ENCODE data around the gene SPTBN1.
"Not testable (repeated sequence)": the region's sequence is repeated elsewhere in the genome, so short reads cannot be mapped to it uniquely, and the experiment has no call there.

The SPTBN1 gene

DNA sequence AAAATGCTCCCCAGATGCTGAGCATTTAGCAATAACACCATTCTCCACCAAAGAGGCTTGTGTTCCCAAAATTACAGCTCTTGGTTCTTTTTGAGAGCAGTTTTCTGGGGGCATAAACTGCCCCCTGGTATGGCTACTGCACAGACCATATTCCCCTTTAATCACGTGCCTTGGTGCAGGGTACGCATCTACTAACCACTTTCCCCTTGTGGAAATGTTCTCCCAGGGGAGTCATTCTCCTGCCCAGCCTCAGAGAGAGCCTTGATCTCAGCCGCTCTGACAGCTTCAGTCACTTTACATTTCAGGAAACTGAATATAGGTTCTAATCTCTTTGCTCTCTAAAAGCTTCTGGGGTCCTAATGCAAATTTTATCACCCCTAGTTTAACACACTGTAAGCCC, 222.6 kb downstream of the SPTBN1 start:
- DNase-seq = no peak

DNA sequence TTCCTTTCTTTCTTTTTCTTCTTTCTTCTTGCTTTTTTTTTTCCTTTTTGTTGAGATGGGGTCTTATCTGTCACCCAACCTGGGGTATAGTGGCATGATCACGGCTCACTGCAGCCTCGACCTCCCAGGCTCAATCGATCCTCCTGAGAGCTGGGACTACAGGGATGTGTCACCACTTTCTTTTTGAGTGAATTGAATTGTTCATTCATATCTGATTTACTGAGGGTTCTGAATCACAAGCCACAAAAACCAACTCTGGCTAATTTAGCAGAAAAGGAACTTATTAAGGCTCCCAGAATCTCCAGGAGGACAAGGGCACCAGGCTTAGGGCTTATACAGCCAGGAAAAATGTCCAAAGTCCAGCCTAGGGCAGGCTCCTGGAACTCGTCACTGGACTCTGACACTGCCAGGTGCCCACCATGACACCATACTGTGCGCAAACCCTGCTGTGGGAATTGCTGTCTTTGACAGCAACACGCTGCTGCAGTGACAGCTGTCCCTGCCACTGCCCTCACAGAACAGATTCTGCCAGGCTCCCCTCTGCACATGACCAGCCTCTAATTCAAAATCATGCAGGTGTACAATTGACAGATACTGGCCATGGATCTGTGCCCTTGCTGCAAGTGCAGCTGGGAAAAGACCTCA, 224.4 kb downstream of the SPTBN1 start:
- peak; percentile 33 for DNase-seq

DNA sequence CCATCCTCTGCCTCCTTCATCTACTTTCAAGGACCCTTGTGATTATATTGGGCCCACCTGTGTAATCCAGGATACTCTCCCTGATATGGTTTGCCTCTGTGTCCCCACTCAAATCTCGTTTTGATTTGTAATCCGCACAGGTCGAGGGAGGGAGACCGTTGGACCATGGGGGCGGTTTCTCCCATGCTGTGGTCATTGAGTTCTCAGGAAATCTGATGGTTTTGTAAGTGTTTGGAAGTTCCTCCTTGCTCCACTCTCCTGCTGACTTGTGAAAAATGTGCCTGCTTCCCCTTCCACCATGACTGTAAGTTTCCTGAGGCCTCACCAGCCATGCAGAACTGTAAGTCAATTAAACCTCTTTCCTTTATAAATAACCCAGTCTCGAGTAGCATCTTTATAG, 225.3 kb downstream of the SPTBN1 start:
- DNase-seq = no peak

DNA sequence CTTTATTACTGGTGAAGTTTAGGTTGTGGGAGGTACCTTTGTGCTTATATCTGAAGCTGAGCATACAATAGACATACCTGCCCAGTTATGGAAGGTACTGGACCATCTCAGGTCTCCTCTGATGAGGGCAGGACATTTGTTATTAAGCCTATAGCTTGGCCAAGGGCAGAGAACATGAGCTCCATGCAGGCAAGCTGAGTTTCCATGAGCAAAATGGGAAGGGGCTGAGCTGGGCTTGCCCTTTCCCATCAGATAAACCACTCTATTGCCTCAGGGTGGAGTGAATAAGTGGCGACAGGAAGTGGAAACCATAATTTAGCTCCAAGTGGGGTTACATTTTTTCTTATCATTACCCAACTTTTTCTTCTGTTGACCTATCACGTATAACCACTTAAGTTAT, 227.5 kb downstream of the SPTBN1 start:
- DNase-seq = no peak

DNA sequence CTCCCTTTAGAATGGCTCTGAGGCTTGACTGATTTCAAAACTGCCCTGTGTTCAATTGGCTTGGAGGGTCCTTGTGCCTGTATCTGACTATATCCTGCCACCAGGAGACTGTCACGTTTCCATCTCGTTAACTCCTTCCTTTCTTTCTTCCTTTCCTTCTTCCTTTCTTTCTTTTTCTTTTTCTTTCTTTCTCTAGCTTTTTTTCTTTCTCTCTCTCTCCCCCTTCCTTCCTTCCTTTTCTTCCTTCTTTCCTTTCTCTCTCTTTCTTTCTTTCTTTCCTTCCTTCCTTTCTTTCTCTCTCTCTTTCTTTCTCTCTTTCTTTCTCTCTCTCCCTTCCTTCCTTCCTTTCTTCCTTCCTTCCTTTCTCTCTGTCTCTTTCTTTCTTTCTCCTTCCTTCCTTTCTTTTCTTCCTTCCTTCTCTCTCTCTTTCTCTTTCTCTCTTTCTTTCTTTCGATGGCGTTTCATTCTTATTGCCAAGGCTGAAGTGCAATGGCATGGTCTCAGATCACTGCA, 229.2 kb downstream of the SPTBN1 start:
- no peak for DNase-seq

DNA sequence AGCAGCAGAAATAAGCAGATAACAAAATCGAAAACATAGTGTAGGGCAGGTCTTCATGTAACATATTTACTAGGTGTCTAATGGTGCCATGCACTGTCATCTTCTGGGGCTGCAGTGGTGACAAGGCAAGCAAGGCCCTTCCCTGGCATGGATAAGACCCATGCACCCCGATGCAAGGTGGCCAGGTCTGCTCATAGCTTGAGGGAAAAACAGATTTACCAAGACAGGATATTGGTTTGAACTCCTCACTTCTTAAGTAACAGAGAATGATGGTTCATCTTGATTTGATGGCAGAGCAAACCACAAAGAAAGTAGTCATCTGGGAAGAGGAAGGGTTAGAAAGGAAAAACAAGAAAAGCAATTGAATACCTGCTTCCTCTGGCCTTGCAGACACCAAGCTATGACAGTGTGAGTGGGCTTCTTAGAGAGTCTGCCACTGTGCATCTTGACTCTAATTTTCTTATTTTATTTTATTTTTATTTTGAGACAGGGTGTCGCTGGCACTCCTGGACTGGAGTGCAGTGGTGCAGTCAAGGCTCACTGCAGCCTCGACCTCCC, 231.5 kb downstream of the SPTBN1 start:
- no peak for DNase-seq

DNA sequence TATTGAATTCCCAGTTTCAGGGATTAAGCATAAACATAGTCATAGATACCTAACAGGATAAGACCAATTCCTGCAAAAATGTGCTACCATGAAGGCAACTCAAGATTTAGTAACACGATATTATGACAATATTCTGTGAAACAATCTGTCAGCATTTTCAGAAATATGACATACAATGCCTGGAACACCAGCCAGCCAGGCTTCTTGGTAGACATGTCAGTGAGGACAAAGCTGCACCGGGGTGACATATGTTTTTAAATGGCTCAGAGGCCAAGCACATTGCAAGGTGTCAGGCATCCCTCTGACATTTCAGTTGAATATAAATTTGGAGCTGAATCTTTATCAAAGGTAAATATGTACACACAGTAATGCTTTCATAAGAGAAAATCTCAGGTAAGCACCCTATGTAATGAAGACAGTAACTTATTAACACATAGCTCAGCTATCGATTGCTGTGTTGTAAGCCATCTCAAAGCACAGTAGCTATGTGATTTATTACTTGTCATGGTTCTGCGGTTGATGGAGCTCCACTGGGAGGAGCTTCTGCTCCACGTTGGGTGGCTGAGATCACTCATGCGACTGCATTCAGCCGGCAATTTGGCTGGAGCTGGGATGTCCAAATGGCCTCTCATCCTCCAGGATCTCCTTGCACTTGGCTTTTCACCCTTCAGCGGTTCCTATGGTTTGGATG, 235.5 kb downstream of the SPTBN1 start:
- no peak for DNase-seq

DNA sequence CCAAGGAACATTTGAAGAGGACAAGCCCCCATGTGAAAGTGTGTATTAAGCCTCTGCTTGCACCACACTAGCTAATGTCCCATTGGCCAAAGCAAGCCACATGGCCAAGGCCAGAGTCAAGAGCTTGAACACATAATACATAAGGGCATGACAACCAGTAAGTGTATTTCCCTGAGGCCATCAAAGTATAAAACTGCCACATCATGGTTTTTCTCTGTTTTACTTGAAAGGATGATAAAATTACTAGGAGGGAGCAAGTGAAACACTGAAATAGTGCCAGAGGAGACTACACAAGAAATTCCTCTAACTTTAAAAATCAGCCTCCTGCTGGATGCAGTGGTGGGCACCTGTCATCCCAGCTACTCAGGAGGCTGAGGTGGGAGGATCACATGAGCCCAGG, 236.4 kb downstream of the SPTBN1 start:
- DNase-seq = no peak

DNA sequence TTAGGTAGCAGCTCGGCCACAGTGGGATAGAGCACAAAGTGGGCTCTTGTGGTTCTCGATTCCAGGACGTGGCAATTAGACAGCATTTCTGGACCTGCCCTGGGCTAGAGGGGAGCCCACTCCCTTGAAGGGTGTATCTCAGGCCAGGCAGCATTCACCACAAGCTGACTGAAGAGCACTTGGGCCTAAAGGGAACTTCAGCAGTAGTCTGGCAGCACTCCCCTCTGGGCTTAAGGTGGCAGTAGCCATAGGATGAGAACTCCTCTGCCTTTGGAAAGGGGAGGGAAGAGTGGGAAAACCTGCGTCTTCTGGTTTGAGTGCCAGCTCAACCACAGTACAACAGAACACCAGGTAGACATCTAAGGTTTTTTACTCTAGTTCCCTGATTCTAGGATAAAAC, 239.3 kb downstream of the SPTBN1 start:
- no peak for DNase-seq

DNA sequence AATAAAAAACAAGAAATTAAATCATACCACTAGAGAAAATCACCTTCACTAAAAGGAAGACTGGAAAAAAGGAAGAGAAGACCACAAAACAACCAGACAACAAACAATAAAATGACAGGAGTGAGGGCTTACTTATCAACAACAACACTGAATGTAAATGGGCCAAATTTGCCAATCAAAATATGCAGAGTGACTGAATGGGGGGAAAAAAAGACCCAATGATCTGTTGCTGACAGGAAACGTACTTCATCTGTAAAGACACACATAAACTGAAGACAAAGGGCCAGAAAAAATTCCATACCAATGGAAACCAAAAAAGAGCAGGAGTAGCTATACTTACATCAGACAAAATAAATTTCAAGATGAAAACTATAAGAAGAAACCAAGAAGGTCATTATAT, 241.8 kb downstream of the SPTBN1 start:
- DNase-seq = no peak

DNA sequence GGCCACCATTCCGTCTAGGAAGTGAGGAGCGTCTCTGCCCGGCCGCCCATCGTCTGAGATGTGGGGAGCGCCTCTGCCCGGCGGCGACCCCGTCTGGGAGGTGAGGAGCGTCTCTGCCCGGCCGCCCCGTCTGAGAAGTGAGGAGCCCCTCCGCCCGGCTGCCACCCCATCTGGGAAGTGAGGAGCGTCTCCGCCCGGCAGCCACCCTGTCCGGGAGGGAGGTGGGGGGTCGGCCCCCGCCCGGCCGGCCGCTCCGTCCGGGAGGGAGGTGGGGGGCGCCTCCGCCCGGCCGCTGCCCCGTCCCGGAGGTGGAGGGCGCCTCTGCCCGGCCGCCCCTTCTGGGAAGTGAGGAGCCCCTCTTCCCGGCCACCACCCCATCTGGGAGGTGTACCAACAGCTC, 242.8 kb downstream of the SPTBN1 start:
- DNase-seq = not testable (repeated sequence)

DNA sequence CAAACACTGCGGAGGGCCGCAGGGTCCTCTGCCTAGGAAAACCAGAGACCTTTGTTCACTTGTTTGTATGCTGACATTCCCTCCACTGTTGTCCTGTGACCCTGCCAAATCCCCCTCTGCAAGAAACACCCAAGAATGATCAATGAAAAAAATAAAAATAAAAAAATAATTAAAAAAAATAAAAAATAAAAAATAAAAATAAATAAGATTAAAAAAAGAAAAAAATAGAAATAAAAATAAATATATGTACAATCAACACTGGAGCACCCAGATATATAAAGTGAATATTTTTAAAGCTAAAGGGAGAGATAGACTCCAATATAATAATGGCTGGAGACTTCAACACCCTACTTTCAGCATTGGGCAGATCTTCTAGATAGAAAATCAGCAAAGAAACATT, 243.5 kb downstream of the SPTBN1 start:
- DNase-seq = no peak

DNA sequence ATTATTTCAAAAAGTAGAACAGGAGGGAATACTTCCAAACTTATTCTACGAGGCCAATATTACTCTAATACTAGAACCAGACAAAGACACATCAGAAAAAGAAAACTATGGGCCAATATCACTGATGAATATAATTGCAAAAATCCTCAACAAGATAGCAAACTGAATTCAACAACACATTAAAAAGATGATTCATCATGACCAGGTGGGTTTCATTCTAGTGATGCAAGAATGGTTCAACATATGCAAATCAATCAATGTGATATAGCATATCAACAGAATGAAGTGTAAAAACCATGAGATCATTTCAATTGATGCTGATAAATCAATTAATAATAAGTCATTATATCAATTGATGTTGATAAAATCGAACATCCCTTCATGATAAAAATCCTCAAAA, 244.9 kb downstream of the SPTBN1 start:
- DNase-seq = peak; percentile 30

DNA sequence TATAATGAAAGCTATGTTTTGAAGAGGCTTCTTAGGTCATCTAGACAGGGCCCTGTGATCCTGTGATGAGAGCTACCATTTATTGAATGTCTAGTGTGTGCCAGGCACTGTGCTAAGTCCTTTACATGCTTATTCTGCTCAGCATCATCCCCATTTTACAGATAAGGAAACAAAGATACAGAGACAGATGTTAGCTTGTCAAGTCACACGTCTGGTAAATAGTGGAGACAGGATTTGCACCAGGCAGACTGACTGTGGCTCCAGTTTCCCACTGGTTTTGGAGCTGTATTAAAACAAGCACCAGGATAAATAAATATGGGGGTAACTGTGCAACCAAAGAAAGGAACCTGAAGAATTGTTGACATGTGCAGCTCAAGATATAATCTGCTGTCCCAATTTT, 248.1 kb downstream of the SPTBN1 start:
- DNase-seq = no peak

DNA sequence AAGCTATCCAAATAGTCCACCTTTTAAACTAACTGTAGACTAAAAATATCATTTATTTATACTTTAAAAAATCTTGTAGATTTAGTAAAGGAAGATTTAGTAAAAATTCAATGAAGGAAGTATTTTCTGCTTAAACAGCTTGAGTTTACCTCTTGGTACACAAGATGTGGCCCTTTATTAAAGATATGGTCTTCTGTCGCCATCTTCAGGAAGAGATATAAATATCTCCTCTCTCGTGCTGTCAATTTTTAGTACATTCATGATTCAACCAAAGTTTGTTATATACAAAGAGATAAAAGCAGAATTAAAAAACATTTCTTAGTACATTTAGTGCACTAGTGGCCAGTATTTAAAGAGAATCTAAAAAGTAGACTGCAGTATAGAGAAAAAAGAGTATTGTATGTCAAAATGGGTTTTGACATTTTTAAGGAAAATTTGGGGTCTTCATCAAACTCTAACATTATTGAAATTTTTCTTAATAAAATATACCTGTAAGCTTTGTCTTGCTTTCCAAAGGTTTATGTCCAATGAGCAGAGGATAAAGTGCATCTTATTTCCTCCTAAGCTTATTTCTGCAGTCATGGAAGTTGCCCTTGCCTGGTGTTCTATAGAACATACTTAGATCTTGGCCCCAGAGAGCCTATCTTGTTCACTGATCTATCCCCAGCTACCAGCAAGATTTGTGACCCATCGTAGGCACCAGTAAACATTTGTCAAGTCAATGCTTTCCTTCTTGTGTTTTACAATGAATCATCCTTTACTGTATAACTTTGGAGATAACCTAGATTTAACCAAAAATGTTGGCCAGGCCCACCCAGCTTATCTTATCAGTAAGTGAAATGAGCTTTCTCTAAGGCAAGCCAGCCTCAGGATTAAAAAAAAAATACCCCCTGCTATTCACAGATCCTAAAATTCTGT, 248.8 kb downstream of the SPTBN1 start:
- peak; percentile 74 for DNase-seq

DNA sequence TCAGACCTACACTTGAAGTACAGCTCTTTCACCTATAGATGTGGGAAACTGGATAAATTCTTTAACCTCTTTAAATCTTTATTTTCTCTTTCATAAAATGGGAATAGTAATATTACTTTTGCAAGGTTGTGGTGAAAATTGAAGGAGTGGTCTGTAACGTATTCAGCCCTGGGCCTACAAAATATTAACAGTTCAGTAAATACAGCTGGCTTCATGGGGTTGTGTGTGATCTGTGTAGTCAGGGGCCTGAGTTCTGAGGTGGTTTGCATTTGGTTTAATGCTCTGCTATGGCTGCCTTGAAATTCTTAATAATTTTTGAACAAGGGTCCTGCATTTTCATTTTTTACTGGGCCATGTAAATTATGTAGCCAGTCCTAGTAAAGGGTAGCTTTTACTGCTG, 250.5 kb downstream of the SPTBN1 start:
- DNase-seq = no peak

DNA sequence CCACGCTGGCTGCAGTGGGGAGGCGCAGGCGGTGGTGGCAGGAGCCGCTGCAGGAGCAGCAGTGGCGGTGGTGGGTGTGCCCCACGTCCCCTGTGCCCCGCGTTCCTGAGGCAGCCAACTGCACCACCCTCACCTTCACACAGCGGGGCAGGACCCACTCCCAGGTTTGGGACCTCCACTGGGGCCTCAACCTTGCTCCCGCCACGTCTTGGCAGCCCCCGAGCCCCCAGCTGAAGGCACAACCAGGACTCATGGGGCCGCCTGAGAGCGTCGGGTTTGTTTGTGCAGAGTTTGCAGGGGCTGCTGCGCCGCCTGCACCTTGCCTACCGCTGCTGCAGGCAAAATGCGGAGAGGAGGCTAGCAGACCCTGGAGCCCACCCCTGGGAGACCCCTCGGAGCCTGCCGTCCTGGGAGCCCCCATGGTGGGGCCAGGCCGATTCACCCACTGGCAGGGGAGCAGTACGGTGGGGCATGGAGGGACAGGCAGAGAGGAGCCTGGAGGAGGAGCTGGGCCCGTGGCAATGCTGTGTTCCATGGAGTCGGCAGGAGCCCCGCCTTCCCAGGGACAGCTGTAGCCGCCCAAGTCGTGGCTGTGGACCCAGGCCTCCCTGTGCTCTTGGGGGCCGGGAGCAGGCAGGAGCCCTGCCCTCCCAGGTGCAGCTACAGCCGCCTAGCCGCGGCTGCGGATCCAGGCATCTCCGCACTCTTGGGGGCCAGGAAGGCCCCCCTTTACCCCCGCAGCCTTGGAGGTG, 252.6 kb downstream of the SPTBN1 start:
- no peak for DNase-seq

DNA sequence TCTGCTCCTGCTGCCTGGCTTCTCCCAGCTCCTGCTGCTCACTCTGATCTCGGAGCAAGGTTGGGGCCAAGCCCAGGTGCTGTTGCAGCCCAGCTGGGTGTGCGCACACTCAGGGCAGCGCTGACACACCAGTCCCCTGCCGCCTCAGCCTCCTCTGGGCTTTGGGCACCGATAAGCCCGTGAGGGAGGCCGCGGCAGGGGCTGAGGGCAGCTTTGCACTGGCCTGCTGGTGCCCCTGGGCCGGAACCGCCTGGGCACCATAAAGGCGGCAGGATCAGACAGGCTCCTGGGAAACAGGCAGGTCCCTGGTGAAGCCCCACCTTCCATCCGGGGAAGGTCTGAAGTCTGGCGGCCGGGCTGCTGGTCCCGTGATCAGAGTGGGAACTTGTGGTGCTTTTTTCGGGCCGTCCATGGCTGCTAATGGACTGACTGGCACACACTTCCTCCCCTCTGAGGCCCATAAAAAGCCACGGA, 253.2 kb downstream of the SPTBN1 start:
- DNase-seq = no peak

DNA sequence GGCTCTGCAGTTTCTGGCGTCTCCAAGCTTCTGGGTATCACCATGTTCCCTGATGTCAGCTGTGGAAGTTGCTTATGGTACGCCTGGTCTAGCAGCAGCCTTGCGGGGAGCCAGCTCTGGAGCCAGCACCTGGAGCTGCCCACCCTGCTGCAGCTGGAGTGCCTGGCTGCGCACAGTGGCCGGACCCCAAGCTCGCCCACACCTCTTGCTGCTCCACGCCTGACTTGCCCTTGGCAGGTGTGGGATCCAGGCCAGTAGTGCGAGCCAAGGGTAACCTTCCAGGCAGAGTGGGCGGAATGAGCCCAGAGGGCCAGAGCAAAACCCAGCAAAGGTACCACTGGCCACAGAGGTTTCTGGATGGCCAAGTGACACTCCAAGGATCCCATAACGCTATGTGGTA, 254.1 kb downstream of the SPTBN1 start:
- no peak for DNase-seq

DNA sequence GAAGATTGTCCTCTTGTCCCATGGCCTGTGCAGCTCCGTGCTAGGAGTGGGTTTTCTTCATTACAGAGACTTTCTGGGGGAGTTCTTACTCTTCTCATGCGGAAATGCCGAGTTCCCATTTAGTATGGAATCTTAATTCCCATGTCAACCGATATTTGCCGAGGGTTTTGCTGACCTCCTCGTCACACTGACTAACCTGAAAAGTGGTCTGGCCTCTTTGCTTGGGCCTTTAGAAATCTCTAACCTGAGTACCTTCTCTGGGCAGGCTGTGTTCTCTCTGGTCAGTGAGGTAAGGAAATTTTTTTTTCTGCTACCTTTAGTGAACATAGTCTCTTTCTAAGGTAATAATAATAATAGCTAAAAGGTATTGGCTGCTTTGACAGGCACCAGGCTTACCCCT, 256.4 kb downstream of the SPTBN1 start:
- DNase-seq = no peak

DNA sequence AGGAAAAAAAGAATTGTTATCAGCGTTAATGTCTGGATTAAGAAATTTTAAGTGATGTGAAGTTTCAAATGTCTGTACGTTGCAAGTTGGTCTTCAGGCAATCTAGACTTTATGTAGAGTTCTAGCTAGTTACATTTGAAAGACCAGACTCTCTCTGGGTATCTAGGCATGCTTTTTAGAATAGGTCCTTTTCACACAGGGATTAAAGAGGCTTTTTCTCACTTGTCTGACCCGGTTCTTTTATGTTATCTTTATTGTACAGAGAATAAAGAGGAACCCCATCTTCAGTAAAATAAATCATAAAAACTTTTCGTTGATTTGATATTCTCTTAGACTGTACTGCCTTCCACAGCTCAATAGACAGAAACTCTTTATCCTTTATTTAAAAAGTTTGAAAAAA, 258.9 kb downstream of the SPTBN1 start:
- DNase-seq = no peak

DNA sequence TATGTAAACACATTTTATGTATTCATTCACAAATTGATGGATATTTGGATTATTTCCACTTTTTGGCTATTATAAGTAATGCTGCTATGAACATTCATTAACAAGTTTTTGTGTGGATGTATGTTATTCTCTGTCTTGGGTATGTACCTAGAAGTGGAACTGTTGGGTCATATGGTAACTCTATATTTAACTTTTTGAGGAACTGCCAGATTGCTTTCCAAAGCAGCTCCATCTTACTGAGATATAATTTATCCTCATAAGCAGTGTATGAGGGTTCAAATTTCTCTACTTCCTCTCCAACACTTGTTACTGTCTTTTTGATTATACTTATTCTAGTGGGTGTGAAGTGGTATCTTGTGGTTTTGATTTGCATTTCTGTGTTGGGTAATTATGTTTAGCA, 260.2 kb downstream of the SPTBN1 start:
- DNase-seq = no peak
